GM11168 (cell line): ENCODE data around the gene FLG2.

Experiments used
- in situ Hi-C: fragments of 300-500 bp; cut with MboI; formaldehyde crosslinking; loops from one replicate; pipeline ENCODE4 v1.12.0; 2022; ENCODE audit warnings: low sequenced_read_pairs; ENCODE audit not compliant: unreplicated experiment

The FLG2 gene

DNA sequence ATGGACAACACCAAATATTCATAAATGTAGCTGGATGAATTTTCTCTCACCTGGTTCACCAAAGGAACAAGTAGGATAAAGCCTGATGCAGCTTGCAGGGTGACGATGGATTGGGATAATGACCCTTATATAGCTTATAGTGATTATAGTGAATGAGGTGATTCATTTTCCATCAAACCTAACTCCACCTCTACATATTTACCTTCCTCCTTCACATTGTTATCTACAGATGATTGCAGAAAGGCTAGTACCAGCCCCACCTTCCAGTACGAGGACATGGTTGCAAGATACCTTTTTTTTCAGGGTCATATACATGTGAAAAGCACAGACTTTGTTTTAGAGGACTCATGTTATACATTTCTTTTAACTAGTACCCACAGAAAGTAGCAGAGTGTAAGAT lies at the start of gene FLG2:
Gene FLG2 (minus strand): TSS at position 101 of the 400 bp plus-strand sequence. CDS start 1,122 bp downstream, outside the sequence.
- in situ Hi-C loops = no loop called here

GRCh38 chr1:152408664-152409063 lies 48.9 kb upstream of the FLG2 start:
- in situ Hi-C loops = no loop called here

GRCh38 chr1:152398812-152399698 lies 39.2 kb upstream of the FLG2 start:
- in situ Hi-C loops = loop anchor here (5.0 kb wide), 1 partner anchor 48 kb away; no protein-coding TSS in a partner anchor

DNA sequence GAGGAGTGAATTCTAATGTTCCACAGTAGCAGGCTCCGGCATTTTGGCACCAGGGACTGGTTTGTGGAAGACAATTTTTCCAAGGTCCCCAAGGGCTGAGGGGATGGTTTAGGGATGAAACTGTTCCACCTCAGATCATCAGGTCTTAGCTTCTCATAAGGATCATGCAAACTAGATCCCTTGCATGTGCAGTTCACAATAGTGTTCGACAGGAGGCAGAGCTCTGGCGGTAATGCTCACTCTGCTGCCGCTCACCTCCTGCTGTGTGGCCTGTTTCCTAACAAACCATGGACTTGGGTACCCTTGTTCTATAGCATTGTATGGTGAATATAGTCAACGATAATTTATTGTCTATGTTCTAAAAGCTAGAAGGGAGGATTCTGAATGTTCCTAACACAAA lies 37.7 kb upstream of the FLG2 start:
- in situ Hi-C loops = loop anchor here (5.0 kb wide), 1 partner anchor 50 kb away; no protein-coding TSS in a partner anchor

GRCh38 chr1:152394151-152394550 lies 34.3 kb upstream of the FLG2 start:
- in situ Hi-C loops = no loop called here

DNA sequence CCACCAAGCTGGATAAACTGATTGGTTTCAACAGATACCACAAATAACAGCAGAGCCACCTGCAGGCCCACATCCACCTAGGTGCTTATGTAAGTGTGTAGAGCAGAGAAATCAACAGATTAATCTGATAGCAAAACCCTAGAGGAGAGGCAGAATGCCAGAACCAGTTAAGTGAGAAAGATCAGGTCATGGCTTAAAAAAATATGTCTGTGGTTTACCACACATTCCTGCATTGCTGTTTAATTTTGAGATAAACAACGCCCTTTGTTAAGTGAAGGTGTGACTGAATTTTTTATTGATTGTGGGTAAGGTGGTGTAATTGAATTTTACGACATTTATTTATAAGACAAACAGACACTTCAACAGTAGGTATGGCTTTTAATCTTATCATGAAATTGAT lies 33.1 kb upstream of the FLG2 start:
- in situ Hi-C loops = no loop called here

DNA sequence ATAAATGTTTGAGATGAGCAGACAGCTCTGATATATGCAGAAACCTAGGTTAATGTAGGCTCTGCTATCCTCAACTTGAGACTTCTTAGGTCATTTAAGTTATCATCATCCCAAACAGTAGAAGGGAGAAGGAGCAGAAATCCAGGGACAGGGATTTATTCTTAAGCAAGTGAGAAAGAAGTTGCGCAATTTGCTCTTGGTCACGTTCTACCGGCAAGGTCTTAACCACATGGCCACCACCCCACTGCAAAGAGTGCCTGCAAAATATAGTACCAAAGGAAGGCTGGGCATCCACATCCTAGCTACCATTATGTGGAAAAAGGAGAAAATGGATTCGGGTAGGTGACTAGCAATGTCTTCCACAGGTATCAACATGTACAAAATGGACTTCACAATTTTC lies 29.1 kb upstream of the FLG2 start:
- in situ Hi-C loops = no loop called here

GRCh38 chr1:152386940-152387339 lies 27.1 kb upstream of the FLG2 start:
- in situ Hi-C loops = no loop called here

GRCh38 chr1:152380932-152381331 lies 21.1 kb upstream of the FLG2 start:
- in situ Hi-C loops = no loop called here

DNA sequence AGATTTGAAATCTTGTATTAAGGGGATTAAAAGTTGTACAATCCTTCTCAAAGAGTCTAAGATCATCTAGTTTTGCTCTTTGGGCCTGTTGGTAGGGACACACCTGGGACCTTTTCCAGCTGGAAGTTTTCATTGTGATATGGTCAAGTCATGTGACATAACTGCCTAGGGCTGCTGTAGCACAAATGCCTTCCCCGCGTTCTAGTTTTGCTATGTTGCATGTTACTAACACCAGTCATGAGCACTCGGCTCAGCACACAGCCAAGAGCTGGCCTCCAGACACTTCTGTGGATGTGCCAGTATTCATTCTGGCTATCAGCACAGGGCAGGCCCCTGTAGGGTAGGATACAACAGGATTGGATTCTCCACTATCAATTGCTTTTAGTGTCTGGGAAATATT lies 14.6 kb upstream of the FLG2 start:
- in situ Hi-C loops = no loop called here

- in situ Hi-C loops = no loop called here
These were observed 12.9 kb upstream of the FLG2 start for GRCh38 chr1:152372672-152373071.

DNA sequence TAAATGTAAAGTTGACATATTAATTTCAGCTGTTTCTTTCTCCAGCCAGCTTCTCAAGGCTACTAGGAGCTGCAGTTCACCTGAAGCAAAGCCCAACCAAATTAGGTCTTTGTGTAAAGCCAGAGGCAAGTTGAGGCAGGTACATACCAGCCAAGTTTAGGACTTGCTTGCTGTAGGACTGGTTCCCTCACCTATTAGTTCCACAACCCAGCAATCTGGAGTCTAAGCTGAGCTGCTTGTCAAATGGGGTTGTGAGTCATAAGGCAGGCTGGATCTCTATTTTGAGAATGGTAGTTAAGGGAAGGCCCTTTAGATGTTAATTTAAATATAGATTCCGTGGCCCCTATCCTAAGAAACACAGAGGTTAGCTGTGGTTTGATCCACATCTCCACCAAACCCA lies 7.6 kb upstream of the FLG2 start:
- in situ Hi-C loops = no loop called here

GRCh38 chr1:152356736-152357135 lies 3.1 kb downstream of the FLG2 start:
- in situ Hi-C loops = no loop called here

- in situ Hi-C loops = no loop called here
These were observed 10.2 kb downstream of the FLG2 start for GRCh38 chr1:152349611-152350010.

DNA sequence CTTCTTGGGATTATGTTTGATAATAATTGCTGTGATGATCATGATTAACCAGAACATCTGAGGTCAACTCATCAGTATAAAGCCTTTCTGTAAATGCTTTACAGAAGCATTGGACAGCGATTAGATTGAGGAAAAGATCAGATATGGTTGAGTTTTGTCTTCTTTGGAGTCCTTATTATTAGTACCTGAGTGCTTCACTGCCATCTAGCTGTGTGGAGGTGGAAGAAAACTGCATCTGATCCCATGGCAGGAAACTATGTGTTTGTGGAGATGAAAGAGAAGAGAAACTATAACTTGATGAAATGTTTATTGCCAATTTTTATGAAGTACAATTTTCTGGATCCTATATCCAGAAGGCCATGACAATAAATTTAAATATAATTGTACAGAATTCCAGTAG lies 11.4 kb downstream of the FLG2 start:
- in situ Hi-C loops = no loop called here

DNA sequence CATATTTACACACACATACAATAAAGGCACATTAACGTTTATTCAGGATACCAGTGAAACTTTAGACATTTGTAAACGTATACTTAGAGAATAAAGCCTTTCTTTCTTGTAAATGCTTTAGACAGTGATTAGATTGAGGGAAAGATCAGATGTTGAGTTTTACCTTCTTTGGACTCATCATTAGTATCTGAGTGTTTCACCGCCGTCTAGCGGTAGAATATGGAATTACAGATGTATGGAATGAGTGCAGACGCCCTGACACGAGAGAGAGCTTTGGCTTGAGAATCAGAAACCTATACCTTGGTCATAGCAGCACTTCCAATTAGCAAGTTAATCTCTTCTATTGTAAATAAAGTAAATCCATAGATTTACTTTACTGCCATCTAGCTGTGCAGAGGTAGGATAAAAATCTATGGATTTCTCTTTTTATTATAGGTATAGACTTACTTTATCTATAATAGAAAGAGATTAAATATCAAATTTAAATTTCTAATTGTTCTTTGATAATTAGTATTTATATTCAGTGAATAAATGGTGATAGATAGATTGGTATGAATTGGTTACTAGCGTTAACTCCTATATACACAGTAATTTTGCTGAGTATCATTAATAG lies 12.6 kb downstream of the FLG2 start:
- in situ Hi-C loops = no loop called here

GRCh38 chr1:152344438-152344837 lies 15.4 kb downstream of the FLG2 start:
- in situ Hi-C loops = no loop called here

DNA sequence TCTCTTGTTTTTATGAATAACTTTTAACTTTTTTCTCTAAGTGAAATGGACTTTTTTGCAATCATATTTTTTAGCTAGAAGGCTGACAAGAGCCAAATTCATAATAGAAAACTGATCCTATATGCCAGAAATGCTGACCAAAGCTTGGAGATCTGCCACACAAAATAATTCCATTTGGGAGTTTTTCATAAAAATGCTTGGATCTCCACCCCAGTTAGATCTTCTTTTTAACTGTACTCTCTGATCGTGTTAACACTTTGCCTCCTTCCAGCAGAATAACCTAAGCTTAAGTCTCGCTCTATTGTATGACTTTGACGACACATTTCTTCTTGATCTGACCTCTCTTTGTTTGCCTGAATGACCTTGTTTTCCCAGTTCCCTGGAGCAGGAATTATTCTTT lies 16.8 kb downstream of the FLG2 start:
- in situ Hi-C loops = no loop called here

DNA sequence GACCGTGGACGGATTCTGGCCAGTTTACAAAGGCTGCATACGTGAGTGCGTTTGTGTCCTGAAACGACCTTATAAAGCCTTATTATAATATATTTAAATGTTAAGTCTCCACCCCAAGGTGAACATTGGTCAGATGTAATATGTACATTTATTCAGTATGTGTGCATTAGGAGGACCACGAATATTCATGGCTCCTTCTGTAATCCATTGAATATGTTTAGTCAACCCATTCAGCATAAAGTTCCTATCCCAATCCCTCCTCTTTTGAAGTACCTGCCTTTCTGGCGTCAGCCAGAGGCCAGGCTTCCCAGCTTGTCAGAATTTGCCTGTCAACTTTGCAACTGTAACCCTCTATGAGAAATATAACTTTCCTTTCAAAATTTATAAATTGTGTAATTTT lies 24.4 kb downstream of the FLG2 start:
- in situ Hi-C loops = no loop called here

GRCh38 chr1:152328801-152329391 lies 30.9 kb downstream of the FLG2 start:
- in situ Hi-C loops = no loop called here

DNA sequence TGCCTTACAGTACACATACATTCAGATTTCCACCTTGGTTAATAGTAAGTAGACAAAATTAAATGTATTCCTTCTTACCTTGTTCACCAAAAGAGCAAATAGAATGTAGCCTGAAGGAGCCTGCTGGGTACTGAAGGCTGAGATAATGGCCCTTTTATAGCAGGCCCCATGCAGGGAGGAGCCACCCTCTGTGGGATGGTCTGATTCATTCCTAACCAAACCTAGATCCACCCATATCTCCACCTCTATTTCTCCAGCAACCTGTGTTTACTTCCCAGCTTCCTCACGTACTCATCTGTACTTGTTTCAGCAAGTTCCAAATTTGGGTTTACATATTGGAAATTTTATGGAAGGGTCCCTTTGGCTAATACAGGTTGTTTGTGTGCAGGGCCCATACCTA lies 34.7 kb downstream of the FLG2 start, which contains the start of gene FLG:
Gene FLG (minus strand): TSS at position 129 of the 400 bp plus-strand sequence. CDS start 9,783 bp downstream, outside the sequence.
- in situ Hi-C loops = no loop called here
